Fibroblast of the aortic adventitia (primary cell): ENCODE measurements around the gene TSHZ2. TPM values are rescaled to one million over a fixed set of nuclear protein-coding genes. Genes with fewer than 3 reads are reported as not detected.
"Not testable (repeated sequence)": the region's sequence is repeated elsewhere in the genome, so short reads cannot be mapped to it uniquely, and the experiment has no call there.

Experiments
- DNase-seq: peaks from one replicate; pipeline ENCODE4 v3.0.0-alpha.2; 2010; ENCODE audit warnings: low read depth
- H3K4me3 ChIP-seq: 2 replicates; pipeline ENCODE4 v1.5.1; 2011; ENCODE audit warnings: low read depth, mild to moderate bottlenecking, control low read depth, low read length, moderate library complexity
- CTCF ChIP-seq: IDR thresholded peaks from 2 replicates; pipeline ENCODE4 v1.5.1; 2011; ENCODE audit warnings: mild to moderate bottlenecking, low read length, control low read depth, inconsistent platforms; ENCODE audit not compliant: insufficient read depth
- total RNA-seq: library from RNA; depleted of rRNA; stranded (reverse); fragments of >200 nt; gene quantifications from 2 replicates; pipeline ENCODE4 v1.2.3, GENCODE V29; 2012; ENCODE audit warnings: low replicate concordance

The TSHZ2 gene
- total RNA-seq, 1 donor = 6.9 TPM

DNA sequence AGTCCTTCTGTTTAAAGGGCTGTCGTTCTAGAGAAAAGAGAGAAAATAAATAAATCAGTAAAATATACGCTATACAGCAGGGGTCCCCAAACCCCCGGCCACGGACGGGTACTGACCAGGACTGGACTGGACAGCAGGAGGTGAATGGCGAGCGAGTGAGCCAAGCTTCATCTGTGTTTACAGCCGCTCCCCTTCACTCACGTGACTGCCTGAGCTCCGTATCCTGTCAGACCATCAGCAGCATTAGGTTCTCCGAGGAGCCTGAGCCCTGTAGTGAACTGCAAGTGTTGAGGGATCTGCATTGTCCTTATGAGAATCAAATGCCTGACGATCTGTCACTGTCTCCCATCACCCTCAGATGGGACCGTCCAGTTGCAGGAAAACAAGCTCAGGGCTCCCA lies 545.0 kb downstream of the TSHZ2 start:
- no peak for DNase-seq

DNA sequence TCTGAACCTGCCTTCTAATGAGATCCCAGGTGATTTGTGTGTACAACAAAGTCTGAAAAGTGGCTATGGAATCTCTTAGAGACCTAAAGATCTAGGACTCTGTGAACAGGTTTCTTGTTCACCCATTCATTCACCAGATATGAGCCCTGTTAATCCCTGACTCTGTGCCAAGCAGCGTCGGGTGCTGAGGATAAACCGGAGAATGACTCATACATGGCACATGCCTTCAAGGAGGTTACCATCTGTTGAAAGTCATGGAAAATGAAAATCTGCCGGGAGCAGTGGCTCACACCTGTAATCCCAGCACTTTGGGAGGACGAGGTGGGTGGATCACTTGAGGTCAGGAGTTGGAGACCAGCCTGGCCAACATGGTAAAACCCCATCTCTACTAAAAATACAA lies 549.3 kb downstream of the TSHZ2 start:
- DNase-seq = peak; percentile 11
- H3K4me3 ChIP-seq = not testable (repeated sequence)

More for the DNA sequence above, 545.0 kb downstream of the TSHZ2 start:
- H3K4me3 ChIP-seq = no peak overlapping the region
- TF ChIP-seq CTCF = no peak

- no peak for DNase-seq
- no peak overlapping the region for H3K4me3 ChIP-seq
- no peak for TF ChIP-seq CTCF
Measured at GRCh38 chr20:53522026-53522425, 549.9 kb downstream of the TSHZ2 start.

GRCh38 chr20:53522696-53523095 lies 550.5 kb downstream of the TSHZ2 start:
- no peak for DNase-seq
- H3K4me3 ChIP-seq = no peak overlapping the region
- TF ChIP-seq CTCF = no peak

DNA sequence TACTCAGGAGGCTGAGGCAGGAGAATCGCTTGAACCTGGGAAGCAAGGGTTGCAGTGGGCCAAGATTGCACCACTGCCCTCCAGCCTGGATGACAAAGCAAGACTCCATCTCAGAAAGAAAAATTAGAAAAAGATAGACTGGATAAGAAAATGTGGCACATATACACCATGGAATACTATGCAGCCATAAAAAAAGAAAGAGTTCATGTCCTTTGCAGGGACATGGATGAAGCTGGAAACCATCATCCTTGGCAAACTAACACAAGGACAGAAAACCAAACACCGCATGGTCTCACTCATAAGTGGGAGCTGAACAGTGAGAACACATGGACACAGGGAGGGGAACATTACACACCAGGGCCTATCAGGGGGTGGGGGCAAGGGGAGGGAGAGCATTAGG lies 551.5 kb downstream of the TSHZ2 start:
- H3K4me3 ChIP-seq, DNase-seq: not testable (repeated sequence)

DNA sequence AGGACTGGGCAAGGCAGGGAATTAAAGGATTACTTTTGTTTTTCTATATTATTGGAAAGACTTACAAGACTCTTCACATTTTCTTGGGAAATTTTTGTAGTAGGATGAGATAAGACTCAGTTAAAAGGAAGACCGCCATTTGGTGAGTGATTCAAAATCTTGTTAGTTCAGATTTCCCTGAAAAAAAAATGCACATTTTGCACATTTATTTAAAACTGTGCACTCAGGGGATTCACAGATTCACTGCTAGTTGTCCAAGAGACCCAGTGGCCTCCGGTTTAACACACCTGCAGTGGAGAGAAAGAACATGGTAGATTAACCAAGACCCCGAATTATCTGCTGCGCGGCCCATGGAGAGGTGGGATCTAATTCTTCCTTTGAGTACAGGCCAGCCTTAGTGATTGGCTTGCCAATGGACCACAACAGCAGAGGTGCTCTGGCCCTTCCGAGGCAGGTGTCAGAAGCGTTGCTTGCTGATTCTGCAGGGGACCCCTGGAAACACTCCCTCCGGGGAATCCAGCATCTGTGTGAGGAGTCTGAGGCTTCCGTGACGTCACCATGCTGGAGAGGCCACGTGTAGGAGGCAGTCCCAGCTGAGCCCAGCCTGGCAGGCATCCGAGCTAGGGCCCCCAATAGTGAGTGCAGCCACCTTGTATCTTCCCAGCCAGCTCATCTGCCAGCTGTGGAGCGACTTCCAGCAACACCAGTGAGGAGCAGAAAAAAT lies 552.6 kb downstream of the TSHZ2 start:
- TF ChIP-seq CTCF = no peak
- DNase-seq = no peak
- H3K4me3 ChIP-seq = no peak overlapping the region

DNA sequence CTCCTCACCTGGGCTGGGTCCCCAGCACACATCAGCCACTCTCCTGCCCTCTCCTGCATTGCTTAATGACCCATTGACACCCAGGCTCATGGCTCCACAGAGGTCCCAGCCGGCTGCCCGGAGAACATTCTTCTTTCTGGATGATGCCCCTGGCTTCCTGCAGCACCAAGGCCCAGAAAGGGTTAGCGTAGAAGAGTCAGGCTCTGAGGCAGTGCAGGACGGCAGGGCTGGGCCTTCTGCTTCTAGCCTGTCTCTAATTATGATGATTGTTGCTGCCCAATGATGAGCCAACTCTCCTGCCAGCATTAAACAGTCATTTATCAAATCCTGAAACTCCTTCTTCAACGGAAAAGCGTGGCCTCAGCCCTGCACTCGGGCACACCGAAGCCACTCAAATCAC lies 555.0 kb downstream of the TSHZ2 start:
- H3K4me3 ChIP-seq = no peak overlapping the region
- no peak for DNase-seq
- no peak for TF ChIP-seq CTCF

GRCh38 chr20:53529658-53530057 lies 557.5 kb downstream of the TSHZ2 start:
- H3K4me3 ChIP-seq = no peak overlapping the region
- TF ChIP-seq CTCF = no peak
- DNase-seq = no peak
